ENCODE measurements around the gene C10orf67.

DNA sequence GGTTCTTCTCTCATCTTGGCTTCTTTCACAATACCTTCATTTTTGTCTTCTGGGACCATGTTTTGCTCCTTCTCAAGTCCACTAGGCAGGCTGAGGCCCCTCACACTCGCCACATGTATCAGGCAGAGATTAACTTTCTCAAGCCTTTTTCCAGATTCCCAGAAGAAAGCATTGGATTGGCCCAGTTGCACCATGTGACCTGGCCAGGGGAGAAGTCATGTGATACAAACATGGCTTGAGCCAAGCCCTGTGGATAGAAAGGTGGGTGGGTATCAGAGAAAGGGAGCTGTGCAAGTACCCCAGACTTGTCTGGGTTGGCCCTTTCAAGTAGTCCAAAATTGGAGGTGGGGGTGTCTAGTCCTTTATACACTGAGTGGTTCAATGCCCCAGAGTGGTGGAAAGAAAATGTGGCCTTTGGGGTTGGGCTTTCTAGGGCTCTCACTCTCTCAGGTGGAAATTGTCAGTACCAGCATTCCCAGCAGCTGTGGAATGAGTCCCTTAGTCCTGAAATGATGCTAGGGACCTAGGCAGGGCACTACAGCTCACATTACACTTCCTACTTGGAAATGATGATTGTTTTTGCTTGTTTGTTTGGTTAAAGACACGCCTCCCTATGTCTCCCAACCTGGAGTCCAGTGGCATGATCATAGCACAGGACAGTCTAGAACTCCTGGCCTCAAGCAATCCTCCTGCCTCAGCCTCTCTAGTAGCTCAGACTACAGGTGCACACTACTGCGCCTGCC is 36.9 kb upstream of the C10orf67 start:
- TF ChIP-seq EZH2 (IDR thresholded peaks at IDR 0.05; ENCODE audit: insufficient read depth, poor library complexity, severe bottlenecking) (no peak), EZH2phosphoT487 (IDR thresholded peaks at IDR 0.05; ENCODE audit: insufficient read depth, low read depth) (no peak)
